Measurements from ENCODE around the gene UPP2. TPM values are rescaled to one million over a fixed set of nuclear protein-coding genes. Genes with fewer than 3 reads are reported as not detected.

UPP2 gene
- total and polyA plus RNA-seq, 9 of the 15 experiments (the other 6 are each of a cell fraction or from before 2014, with no cell fraction given), result not detected

- H3K79me2 ChIP-seq (ENCODE audit: control insufficient read depth, insufficient read depth, low read length), result no peaks in the 10 kb centered on the region
- no TSS peak for BruUV-seq (replicated peaks)
- in situ Hi-C loops (cut with MboI) (no loop called here), intact Hi-C loops (cut with micrococcal nuclease) (no loop called here)
- DNase-seq (ENCODE audit: extremely low read depth in 1 of 4, low spot score in 3 of 4), result peak in 1 of 4 experiments; percentile 14
- no peaks in the 10 kb centered on the region; a peak in 1 of 5 replicates for H3K27me3 ChIP-seq (ENCODE audit: control insufficient read depth in 2 of 2, insufficient read depth in 2 of 2, low read length in 2 of 2)
- H3K9me3 ChIP-seq (replicated peaks; ENCODE audit: control insufficient read depth, insufficient read depth, low read depth, low read length), result no peaks in the 10 kb centered on the region
- no peak for ATAC-seq
- H3K9me1 ChIP-seq (ENCODE audit: control insufficient read depth, insufficient read depth, low read length), result no peaks in the 10 kb centered on the region
- H3K27ac ChIP-seq (ENCODE audit: extremely low read depth, low read depth, low read length), result no peak overlapping the region
- H4K20me1 ChIP-seq (replicated peaks; ENCODE audit: control insufficient read depth, insufficient read depth, low read length), result no peaks in the 10 kb centered on the region
- H3K4me2 ChIP-seq (ENCODE audit: insufficient read depth, low read length), result no peak overlapping the region
- peaks cover 0 to 4% of the 10 kb centered on the region in 2 experiments; a peak in 3 of 5 replicates for H3K4me1 ChIP-seq (replicated peaks in 1 of 2; ENCODE audit: control insufficient read depth in 2 of 2, insufficient read depth in 2 of 2, low read length in 2 of 2)
- no peak overlapping the region for H3K4me3 ChIP-seq
- TF ChIP-seq ZNF3 (CRISPR knock-in tag; IDR thresholded peaks at IDR 0.05) (no peak), RNF2 (IDR thresholded peaks at IDR 0.05) (no peak), MXD1 (CRISPR knock-in tag; IDR thresholded peaks at IDR 0.05; ENCODE audit: borderline replicate concordance, poor library complexity, severe bottlenecking) (no peak), L3MBTL2 (IDR thresholded peaks at IDR 0.05) (peak; percentile 18; the same call in 1 of the 2 replicates), CC2D1A (IDR thresholded peaks at IDR 0.05) (no peak)
- TF ChIP-seq, protein P1, sequence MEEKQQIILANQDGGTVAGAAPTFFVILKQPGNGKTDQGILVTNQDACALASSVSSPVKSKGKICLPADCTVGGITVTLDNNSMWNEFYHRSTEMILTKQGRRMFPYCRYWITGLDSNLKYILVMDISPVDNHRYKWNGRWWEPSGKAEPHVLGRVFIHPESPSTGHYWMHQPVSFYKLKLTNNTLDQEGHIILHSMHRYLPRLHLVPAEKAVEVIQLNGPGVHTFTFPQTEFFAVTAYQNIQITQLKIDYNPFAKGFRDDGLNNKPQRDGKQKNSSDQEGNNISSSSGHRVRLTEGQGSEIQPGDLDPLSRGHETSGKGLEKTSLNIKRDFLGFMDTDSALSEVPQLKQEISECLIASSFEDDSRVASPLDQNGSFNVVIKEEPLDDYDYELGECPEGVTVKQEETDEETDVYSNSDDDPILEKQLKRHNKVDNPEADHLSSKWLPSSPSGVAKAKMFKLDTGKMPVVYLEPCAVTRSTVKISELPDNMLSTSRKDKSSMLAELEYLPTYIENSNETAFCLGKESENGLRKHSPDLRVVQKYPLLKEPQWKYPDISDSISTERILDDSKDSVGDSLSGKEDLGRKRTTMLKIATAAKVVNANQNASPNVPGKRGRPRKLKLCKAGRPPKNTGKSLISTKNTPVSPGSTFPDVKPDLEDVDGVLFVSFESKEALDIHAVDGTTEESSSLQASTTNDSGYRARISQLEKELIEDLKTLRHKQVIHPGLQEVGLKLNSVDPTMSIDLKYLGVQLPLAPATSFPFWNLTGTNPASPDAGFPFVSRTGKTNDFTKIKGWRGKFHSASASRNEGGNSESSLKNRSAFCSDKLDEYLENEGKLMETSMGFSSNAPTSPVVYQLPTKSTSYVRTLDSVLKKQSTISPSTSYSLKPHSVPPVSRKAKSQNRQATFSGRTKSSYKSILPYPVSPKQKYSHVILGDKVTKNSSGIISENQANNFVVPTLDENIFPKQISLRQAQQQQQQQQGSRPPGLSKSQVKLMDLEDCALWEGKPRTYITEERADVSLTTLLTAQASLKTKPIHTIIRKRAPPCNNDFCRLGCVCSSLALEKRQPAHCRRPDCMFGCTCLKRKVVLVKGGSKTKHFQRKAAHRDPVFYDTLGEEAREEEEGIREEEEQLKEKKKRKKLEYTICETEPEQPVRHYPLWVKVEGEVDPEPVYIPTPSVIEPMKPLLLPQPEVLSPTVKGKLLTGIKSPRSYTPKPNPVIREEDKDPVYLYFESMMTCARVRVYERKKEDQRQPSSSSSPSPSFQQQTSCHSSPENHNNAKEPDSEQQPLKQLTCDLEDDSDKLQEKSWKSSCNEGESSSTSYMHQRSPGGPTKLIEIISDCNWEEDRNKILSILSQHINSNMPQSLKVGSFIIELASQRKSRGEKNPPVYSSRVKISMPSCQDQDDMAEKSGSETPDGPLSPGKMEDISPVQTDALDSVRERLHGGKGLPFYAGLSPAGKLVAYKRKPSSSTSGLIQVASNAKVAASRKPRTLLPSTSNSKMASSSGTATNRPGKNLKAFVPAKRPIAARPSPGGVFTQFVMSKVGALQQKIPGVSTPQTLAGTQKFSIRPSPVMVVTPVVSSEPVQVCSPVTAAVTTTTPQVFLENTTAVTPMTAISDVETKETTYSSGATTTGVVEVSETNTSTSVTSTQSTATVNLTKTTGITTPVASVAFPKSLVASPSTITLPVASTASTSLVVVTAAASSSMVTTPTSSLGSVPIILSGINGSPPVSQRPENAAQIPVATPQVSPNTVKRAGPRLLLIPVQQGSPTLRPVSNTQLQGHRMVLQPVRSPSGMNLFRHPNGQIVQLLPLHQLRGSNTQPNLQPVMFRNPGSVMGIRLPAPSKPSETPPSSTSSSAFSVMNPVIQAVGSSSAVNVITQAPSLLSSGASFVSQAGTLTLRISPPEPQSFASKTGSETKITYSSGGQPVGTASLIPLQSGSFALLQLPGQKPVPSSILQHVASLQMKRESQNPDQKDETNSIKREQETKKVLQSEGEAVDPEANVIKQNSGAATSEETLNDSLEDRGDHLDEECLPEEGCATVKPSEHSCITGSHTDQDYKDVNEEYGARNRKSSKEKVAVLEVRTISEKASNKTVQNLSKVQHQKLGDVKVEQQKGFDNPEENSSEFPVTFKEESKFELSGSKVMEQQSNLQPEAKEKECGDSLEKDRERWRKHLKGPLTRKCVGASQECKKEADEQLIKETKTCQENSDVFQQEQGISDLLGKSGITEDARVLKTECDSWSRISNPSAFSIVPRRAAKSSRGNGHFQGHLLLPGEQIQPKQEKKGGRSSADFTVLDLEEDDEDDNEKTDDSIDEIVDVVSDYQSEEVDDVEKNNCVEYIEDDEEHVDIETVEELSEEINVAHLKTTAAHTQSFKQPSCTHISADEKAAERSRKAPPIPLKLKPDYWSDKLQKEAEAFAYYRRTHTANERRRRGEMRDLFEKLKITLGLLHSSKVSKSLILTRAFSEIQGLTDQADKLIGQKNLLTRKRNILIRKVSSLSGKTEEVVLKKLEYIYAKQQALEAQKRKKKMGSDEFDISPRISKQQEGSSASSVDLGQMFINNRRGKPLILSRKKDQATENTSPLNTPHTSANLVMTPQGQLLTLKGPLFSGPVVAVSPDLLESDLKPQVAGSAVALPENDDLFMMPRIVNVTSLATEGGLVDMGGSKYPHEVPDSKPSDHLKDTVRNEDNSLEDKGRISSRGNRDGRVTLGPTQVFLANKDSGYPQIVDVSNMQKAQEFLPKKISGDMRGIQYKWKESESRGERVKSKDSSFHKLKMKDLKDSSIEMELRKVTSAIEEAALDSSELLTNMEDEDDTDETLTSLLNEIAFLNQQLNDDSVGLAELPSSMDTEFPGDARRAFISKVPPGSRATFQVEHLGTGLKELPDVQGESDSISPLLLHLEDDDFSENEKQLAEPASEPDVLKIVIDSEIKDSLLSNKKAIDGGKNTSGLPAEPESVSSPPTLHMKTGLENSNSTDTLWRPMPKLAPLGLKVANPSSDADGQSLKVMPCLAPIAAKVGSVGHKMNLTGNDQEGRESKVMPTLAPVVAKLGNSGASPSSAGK (IDR thresholded peaks at IDR 0.05), result 0 out of 2 replicates have a peak, but pooled peaks have one; percentile 37
- TF ChIP-seq, protein P2, sequence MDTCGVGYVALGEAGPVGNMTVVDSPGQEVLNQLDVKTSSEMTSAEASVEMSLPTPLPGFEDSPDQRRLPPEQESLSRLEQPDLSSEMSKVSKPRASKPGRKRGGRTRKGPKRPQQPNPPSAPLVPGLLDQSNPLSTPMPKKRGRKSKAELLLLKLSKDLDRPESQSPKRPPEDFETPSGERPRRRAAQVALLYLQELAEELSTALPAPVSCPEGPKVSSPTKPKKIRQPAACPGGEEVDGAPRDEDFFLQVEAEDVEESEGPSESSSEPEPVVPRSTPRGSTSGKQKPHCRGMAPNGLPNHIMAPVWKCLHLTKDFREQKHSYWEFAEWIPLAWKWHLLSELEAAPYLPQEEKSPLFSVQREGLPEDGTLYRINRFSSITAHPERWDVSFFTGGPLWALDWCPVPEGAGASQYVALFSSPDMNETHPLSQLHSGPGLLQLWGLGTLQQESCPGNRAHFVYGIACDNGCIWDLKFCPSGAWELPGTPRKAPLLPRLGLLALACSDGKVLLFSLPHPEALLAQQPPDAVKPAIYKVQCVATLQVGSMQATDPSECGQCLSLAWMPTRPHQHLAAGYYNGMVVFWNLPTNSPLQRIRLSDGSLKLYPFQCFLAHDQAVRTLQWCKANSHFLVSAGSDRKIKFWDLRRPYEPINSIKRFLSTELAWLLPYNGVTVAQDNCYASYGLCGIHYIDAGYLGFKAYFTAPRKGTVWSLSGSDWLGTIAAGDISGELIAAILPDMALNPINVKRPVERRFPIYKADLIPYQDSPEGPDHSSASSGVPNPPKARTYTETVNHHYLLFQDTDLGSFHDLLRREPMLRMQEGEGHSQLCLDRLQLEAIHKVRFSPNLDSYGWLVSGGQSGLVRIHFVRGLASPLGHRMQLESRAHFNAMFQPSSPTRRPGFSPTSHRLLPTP (IDR thresholded peaks at IDR 0.05; ENCODE audit: borderline replicate concordance, extremely low read depth, insufficient read length), result no peak
- H3K36me3 ChIP-seq (ENCODE audit: control insufficient read depth, insufficient read depth, low read length), result no peaks in the 10 kb centered on the region
- no peak overlapping the region for H2AFZ ChIP-seq (ENCODE audit: low read depth, low read length)
- 13% methylated on average over 3 of the region's 3 CpGs for WGBS (ENCODE audit: insufficient coverage, low coverage, missing lambda C conversion rate)
- CTCF ChIA-PET (ENCODE audit: low intra/inter-chr PET ratio), result no interaction called here
- no peak overlapping the region for H3K9ac ChIP-seq (ENCODE audit: insufficient read depth in 1 of 2, low read depth in 2 of 2, low read length in 2 of 2)
- peak; percentile 44 for FAIRE-seq
- POLR2A ChIA-PET, result no interaction called here
These were observed 42.2 kb downstream of the UPP2 start for GRCh38 chr2:158143703-158144360.

Measured in K562 (cell line).